Cardiac atrium fibroblast (primary cell): ENCODE measurements around the gene MYLIP. TPM values are rescaled to one million over a fixed set of nuclear protein-coding genes. Genes with fewer than 3 reads are reported as not detected.

Source experiments
- total RNA-seq: library from RNA; depleted of rRNA; stranded (reverse); fragments of >200 nt; gene quantifications from 2 replicates; pipeline ENCODE4 v1.2.3, GENCODE V29; 2015

The MYLIP gene
- total RNA-seq: 10.8 and 21.4 TPM in 2 replicates

GRCh38 chr6:16128759-16129622 lies at the start of gene MYLIP:
Gene MYLIP (plus strand): TSS chr6:16129086. CDS start chr6:16129323, 237 bp downstream.

Other genes starting within 250 kb of the MYLIP start
- gene GMPR, start 109.5 kb downstream of the MYLIP start, total RNA-seq: 2.6 and 3.4 TPM in 2 replicates